ENCODE data around the gene SLC13A5.

- no peak for TF ChIP-seq CTCF (IDR thresholded peaks at IDR 0.05)
- no peak for TF ChIP-seq POLR2A (IDR thresholded peaks at IDR 0.05)
These were observed 35.2 kb downstream of the SLC13A5 start for GRCh38 chr17:6677946-6678345.

All from heart left ventricle (tissue), 13 donors.